Liver (tissue), 9 donors: ENCODE measurements around the gene CFL1. TPM values are rescaled to one million over a fixed set of nuclear protein-coding genes. Genes with fewer than 3 reads are reported as not detected.

Source experiments
- DNase-seq: peaks from one replicate; pipeline ENCODE4 v3.0.0-alpha.2; 2017; ENCODE audit warnings: low spot score
- H3K27ac ChIP-seq, 2 donors: one replicate each; pipeline ENCODE4 v1.7.0; 2013; ENCODE audit warnings: inconsistent platforms in 2 of 2, low read length in 2 of 2, control low read depth in 1 of 2, low read depth in 1 of 2, mild to moderate bottlenecking in 1 of 2
- H3K27me3 ChIP-seq, 4 donors: one replicate each; pipeline versions ENCODE4 v1.6.1 to v1.7.0; 2013; ENCODE audit warnings: low read length in 3 of 4, inconsistent platforms in 1 of 4, mild to moderate bottlenecking in 1 of 4, moderate library complexity in 1 of 4; ENCODE audit not compliant: control insufficient read depth in 4 of 4, insufficient read depth in 4 of 4
- H3K36me3 ChIP-seq, 4 donors: one replicate each; pipeline versions ENCODE4 v1.6.1 to v1.7.0; 2013; ENCODE audit warnings: low read length in 3 of 4, mild to moderate bottlenecking in 3 of 4, low read depth in 1 of 4, moderate library complexity in 1 of 4; ENCODE audit not compliant: control insufficient read depth in 4 of 4, insufficient read depth in 3 of 4
- H3K4me1 ChIP-seq, 4 donors: one replicate each; pipeline versions ENCODE4 v1.6.1 to v1.7.0; 2013; ENCODE audit warnings: low read length in 3 of 4, mild to moderate bottlenecking in 3 of 4, moderate library complexity in 1 of 4; ENCODE audit not compliant: control insufficient read depth in 4 of 4, insufficient read depth in 4 of 4
- H3K4me3 ChIP-seq, 3 donors: one replicate each; pipeline versions ENCODE4 v1.6.1 to v1.7.0; 2013; ENCODE audit warnings: low read length in 3 of 3, control low read depth in 1 of 3, low read depth in 1 of 3, mild to moderate bottlenecking in 1 of 3
- H3K9ac ChIP-seq, 2 donors: one replicate each; pipeline ENCODE4 v1.7.0; 2013; ENCODE audit warnings: low read length in 2 of 2, mild to moderate bottlenecking in 2 of 2, moderate library complexity in 2 of 2, control low read depth in 1 of 2, low read depth in 1 of 2
- H3K9me3 ChIP-seq, 4 donors: one replicate each; pipeline versions ENCODE4 v1.6.1 to v1.7.0; 2013; ENCODE audit warnings: low read length in 3 of 4; ENCODE audit not compliant: control insufficient read depth in 4 of 4
- EGR1 ChIP-seq, 2 donors: IDR thresholded peaks; 2 replicates each; pipeline ENCODE4 v1.6.1; 2016 to 2018; ENCODE audit warnings: antibody characterized with exemption in 2 of 2, low read depth in 2 of 2
- FOXA1 ChIP-seq: IDR thresholded peaks from 2 replicates; pipeline ENCODE4 v1.6.1; 2016; ENCODE audit warnings: antibody characterized with exemption
- FOXA2 ChIP-seq: IDR thresholded peaks from 2 replicates; pipeline ENCODE4 v1.6.1; 2016; ENCODE audit warnings: antibody characterized with exemption
- HNF4A ChIP-seq, 2 donors: conservative IDR thresholded peaks; 2 replicates each; pipeline ENCODE4 v1.6.1; 2016; ENCODE audit warnings: antibody characterized with exemption in 2 of 2, mild to moderate bottlenecking in 2 of 2
- JUND ChIP-seq, 2 donors: IDR thresholded peaks; 2 replicates each; pipeline ENCODE4 v1.6.1; 2016; ENCODE audit warnings: antibody characterized with exemption in 2 of 2
- NR2F2 ChIP-seq: IDR thresholded peaks from 2 replicates; pipeline ENCODE4 v1.6.1; 2016; ENCODE audit warnings: antibody characterized with exemption
- RAD21 ChIP-seq, 2 donors: IDR thresholded peaks; 2 replicates each; pipeline ENCODE4 v1.6.1; 2016; ENCODE audit warnings: antibody characterized with exemption in 2 of 2, mild to moderate bottlenecking in 2 of 2
- REST ChIP-seq: IDR thresholded peaks from 2 replicates; pipeline ENCODE4 v1.6.1; 2016; ENCODE audit warnings: antibody characterized with exemption, mild to moderate bottlenecking
- RXRA ChIP-seq, 2 donors: IDR thresholded peaks; 2 replicates each; pipeline ENCODE4 v1.6.1; 2017 to 2018; ENCODE audit warnings: antibody characterized with exemption in 2 of 2, mild to moderate bottlenecking in 1 of 2
- SP1 ChIP-seq: IDR thresholded peaks from 2 replicates; pipeline ENCODE4 v1.6.1; 2018; ENCODE audit warnings: antibody characterized with exemption, mild to moderate bottlenecking
- TAF1 ChIP-seq: conservative IDR thresholded peaks from 2 replicates; pipeline ENCODE4 v1.6.1; 2016; ENCODE audit warnings: antibody characterized with exemption, mild to moderate bottlenecking
- YY1 ChIP-seq: IDR thresholded peaks from 2 replicates; pipeline ENCODE4 v1.6.1; 2016; ENCODE audit warnings: antibody characterized with exemption, mild to moderate bottlenecking
- WGBS: extraction: QIAGEN DNeasy Blood & Tissue Kit; methylation state at CpG from one replicate; pipeline ENCODE4 v1.1.7; 2013; 5-methylcytosine and 5-hydroxymethylcytosine counted together
- polyA plus RNA-seq, 2 donors: library from polyadenylated mRNA; stranded (reverse) in 1 of 2; unstranded in 1 of 2; fragments of 200-250 nt in 1 of 2; fragments of >200 nt in 1 of 2; fragmentation: Nextera tagmentation in 1 of 2; extraction: Ambion mirVana in 1 of 2; gene quantifications; one replicate each; pipeline versions ENCODE4 v1.2.1 to v1.2.3, GENCODE V29; 2013 to 2015
- total RNA-seq, 2 donors: library from RNA; depleted of rRNA; stranded (reverse); fragments of >200 nt; gene quantifications; one replicate each; pipeline ENCODE4 v1.2.3, GENCODE V29; 2014
- TF ChIP-seq, protein P1 (sequence below): IDR thresholded peaks from 2 replicates; pipeline ENCODE4 v1.6.1; 2016; ENCODE audit warnings: antibody characterized with exemption
- donor health status: healthy.
- donor health status: healthy.
- donor health status: healthy.
- donor health status: healthy.
- donor health status: healthy.

Gene CFL1
- total and polyA plus RNA-seq, 4 donors, result 184 to 498 (median 282) TPM

GRCh38 chr11:65898656-65899355 lies 40.8 kb upstream of the CFL1 start:
- H3K9me3 ChIP-seq, result no peaks in the 10 kb centered on the region

DNA sequence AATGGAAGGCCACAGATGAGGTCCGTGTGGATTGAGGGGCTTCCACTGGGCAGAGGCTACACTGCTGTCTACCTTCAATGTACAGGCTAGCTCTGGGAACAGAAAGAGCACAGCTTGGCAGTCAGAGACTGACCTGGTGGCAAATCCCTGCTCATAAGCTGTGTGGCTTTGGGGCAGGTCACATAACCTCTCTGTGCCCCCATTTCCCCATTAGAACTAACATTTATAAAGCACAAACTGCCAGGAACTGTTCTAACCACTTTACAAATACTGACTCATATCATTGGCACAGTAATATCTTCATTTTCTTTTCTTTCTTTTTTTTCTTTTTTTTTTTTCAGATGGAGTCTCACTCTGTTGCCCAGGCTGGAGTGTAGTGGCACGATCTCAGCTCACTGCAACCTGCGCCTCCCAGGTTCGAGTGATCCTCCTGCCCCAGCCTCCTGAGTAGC lies 39.1 kb upstream of the CFL1 start:
- Histone ChIP-seq H3K36me3 (peaks cover 0 to 1% (median 0%) of the 10 kb centered on the region in 4 donors), H3K4me1 (peaks cover 0 to 24% (median 12%) of the 10 kb centered on the region in 4 donors), H3K9me3 (no peaks in the 10 kb centered on the region), H3K27ac (no peak overlapping the region), H3K9ac (no peak overlapping the region), H3K27me3 (no peaks in the 10 kb centered on the region), H3K4me3 (no peak overlapping the region)
- no peak for TF ChIP-seq REST
- no peak for TF ChIP-seq EGR1 (IDR thresholded peaks at IDR 0.05; ENCODE audit: low read depth in 2 of 2)
- TF ChIP-seq JUND (IDR thresholded peaks at IDR 0.05), result no peak
- WGBS, result 93% methylated on average over 4 of the region's 4 CpGs
- DNase-seq, result no peak

More at GRCh38 chr11:65898656-65899355, 40.8 kb upstream of the CFL1 start:
- no peak for TF ChIP-seq FOXA2
- TF ChIP-seq, protein P1, sequence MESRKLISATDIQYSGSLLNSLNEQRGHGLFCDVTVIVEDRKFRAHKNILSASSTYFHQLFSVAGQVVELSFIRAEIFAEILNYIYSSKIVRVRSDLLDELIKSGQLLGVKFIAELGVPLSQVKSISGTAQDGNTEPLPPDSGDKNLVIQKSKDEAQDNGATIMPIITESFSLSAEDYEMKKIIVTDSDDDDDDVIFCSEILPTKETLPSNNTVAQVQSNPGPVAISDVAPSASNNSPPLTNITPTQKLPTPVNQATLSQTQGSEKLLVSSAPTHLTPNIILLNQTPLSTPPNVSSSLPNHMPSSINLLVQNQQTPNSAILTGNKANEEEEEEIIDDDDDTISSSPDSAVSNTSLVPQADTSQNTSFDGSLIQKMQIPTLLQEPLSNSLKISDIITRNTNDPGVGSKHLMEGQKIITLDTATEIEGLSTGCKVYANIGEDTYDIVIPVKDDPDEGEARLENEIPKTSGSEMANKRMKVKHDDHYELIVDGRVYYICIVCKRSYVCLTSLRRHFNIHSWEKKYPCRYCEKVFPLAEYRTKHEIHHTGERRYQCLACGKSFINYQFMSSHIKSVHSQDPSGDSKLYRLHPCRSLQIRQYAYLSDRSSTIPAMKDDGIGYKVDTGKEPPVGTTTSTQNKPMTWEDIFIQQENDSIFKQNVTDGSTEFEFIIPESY, result no peak
- no peak for TF ChIP-seq TAF1
- no peak for TF ChIP-seq SP1
- TF ChIP-seq JUND (IDR thresholded peaks at IDR 0.05), result no peak
- no peak for TF ChIP-seq NR2F2
- no peak for TF ChIP-seq RXRA (IDR thresholded peaks at IDR 0.05)
- no peak for TF ChIP-seq RAD21 (IDR thresholded peaks at IDR 0.05)
- TF ChIP-seq EGR1 (IDR thresholded peaks at IDR 0.05; ENCODE audit: low read depth in 2 of 2), result no peak
- TF ChIP-seq YY1, result no peak
- no peak for TF ChIP-seq HNF4A (conservative IDR thresholded peaks at IDR 0.05)
- TF ChIP-seq FOXA1, result no peak
- Histone ChIP-seq H3K27me3 (no peaks in the 10 kb centered on the region), H3K4me1 (peaks cover 0 to 16% (median 10%) of the 10 kb centered on the region in 4 donors), H3K27ac (no peak overlapping the region), H3K9ac (no peak overlapping the region), H3K36me3 (peaks cover 0 to 1% (median 0%) of the 10 kb centered on the region in 4 donors), H3K4me3 (peak overlapping the region in 1 of 3 donors; percentile 44)
- WGBS, result 25% methylated on average over 28 of the region's 28 CpGs
- DNase-seq, result no peak
